Memory B cell (primary cell): ENCODE measurements around the gene TOP2B.

ENCODE experiments used
- ATAC-seq: fragments of 150-1000 bp; cut with Tn5 transposase; 2 replicates; pipeline ENCODE4 v1.10.0; 2021; ENCODE audit warnings: low read depth, mild to moderate bottlenecking, moderate library complexity
- DNase-seq, 2 donors: peaks; one replicate each; pipeline ENCODE4 v3.0.0; 2022; ENCODE audit warnings: low spot score in 2 of 2
- H3K27ac Mint-ChIP-seq: one replicate; pipeline ENCODE4 v1.8.0; 2022; ENCODE audit warnings: mild to moderate bottlenecking, moderate library complexity, mixed read lengths
- H3K27me3 Mint-ChIP-seq: one replicate; pipeline ENCODE4 v1.8.0; 2022; ENCODE audit warnings: mixed read lengths
- H3K36me3 Mint-ChIP-seq: one replicate; pipeline ENCODE4 v1.8.0; 2022; ENCODE audit warnings: mild to moderate bottlenecking, mixed read lengths
- H3K4me1 Mint-ChIP-seq: one replicate; pipeline ENCODE4 v1.8.0; 2022; ENCODE audit warnings: mixed read lengths
- H3K4me3 Mint-ChIP-seq: one replicate; pipeline ENCODE4 v1.8.0; 2022; ENCODE audit warnings: mild to moderate bottlenecking, moderate library complexity, mixed read lengths
- H3K9me3 Mint-ChIP-seq: one replicate; pipeline ENCODE4 v1.8.0; 2022; ENCODE audit warnings: mixed read lengths

The TOP2B gene

DNA sequence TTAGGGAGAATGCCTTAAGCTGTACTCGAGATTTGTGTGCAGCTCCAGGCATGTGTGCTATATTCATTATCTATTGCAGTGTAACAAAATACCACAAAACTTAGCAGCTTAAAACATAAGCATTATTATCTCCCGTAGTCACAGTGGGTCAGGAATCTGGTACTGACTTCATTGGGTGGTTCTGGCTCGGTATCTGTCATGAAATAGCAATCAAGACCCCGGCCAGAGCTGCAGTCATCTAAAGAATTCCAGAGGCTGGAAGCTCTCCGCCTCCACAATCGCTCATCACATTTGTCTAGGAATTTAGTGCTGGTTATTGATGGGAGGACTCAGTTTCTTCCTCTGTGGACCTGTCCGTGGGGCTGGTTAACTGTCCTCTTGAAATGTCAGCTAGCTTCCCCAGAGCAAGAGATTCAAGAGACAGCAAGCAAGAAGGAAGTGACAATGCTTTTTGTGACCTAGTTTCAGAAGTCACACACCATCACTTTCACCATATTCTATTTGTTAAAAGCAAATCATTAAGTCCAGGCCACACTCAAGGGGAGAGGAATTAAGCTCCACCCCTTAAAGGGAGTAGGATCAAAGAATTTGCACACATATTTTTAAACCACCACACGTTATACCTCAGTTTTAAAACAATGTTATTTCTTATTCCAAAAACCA is 76.1 kb downstream of the TOP2B start:
- no peaks in the 10 kb centered on the region for H3K4me1 Mint-ChIP-seq
- DNase-seq (no peak), ATAC-seq (no peak)
- peaks cover 8% of the 10 kb centered on the region for H3K27me3 Mint-ChIP-seq
- H3K9me3 Mint-ChIP-seq, result no peaks in the 10 kb centered on the region
- H3K36me3 Mint-ChIP-seq, result no peaks in the 10 kb centered on the region
- no peak overlapping the region for H3K4me3 Mint-ChIP-seq
- no peak overlapping the region for H3K27ac Mint-ChIP-seq

DNA sequence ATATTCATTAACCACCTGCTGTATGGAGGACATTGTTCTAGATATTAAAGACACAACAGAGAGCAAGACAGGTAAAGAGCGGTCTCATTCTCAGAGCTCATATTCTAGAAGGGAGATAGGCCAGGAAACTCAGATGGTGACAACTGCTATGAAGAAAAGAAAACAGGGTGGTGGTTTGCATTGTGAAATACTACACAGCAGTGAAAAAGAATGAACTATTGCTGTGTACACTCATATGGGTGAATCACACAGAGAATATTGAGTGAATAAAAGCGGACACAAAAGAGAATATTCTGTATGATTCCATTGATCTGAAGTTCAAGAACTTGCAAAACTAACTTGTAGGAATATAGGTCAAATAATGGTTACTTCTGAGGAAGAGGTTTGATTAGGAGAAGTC is 76.7 kb downstream of the TOP2B start:
- ATAC-seq (no peak), DNase-seq (no peak)
- peaks cover 10% of the 10 kb centered on the region for H3K27me3 Mint-ChIP-seq
- no peak overlapping the region for H3K4me3 Mint-ChIP-seq
- no peaks in the 10 kb centered on the region for H3K36me3 Mint-ChIP-seq
- no peak overlapping the region for H3K27ac Mint-ChIP-seq
- no peaks in the 10 kb centered on the region for H3K9me3 Mint-ChIP-seq
- no peaks in the 10 kb centered on the region for H3K4me1 Mint-ChIP-seq

DNA sequence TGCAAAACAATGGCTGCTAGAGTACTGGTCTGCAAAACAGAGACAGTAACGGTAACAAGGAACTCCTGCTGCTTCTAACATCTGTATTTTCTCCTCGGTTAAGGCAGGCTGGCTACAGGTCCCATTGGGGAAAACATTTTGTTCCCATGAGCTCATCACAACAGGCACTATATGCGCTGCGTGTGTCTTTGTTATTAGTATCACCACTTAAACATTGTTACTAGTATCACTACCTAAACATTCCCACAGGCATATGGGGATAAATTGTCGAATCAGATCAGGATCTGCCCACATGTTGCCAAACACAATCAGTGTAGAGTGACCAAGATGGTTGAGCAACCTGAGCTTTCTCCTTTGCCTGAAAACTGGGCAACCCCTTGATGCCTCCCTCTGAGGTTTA is 77.2 kb downstream of the TOP2B start:
- Mint-ChIP-seq H3K4me1 (no peaks in the 10 kb centered on the region), H3K27me3 (peaks cover 13% of the 10 kb centered on the region), H3K9me3 (no peaks in the 10 kb centered on the region), H3K27ac (no peak overlapping the region), H3K4me3 (no peak overlapping the region), H3K36me3 (no peaks in the 10 kb centered on the region)
- DNase-seq (no peak), ATAC-seq (no peak)

DNA sequence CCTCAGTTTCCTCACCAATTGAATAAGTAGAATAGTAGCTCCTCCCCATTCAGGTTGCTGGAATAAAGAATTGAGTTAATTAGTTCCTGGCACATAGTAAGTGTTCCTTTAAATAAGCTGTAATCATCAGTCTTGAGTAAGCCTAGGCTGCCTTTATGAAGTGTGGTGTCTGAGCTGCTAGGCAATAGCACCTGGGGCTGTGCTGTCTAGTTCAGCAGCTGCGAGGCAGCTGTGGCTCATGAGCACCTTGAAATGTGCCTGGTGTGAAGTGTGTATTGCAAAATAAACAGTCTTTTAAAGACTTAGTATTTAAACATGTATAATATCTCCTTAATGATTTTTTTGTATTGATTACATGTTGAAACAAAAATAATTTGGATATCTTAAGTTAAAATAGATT is 77.6 kb downstream of the TOP2B start:
- ATAC-seq, result no peak
- H3K27ac Mint-ChIP-seq, result no peak overlapping the region
- no peak for DNase-seq
- H3K27me3 Mint-ChIP-seq, result peaks cover 14% of the 10 kb centered on the region
- no peaks in the 10 kb centered on the region for H3K9me3 Mint-ChIP-seq
- H3K4me3 Mint-ChIP-seq, result no peak overlapping the region
- H3K4me1 Mint-ChIP-seq, result no peaks in the 10 kb centered on the region
- H3K36me3 Mint-ChIP-seq, result no peaks in the 10 kb centered on the region

DNA sequence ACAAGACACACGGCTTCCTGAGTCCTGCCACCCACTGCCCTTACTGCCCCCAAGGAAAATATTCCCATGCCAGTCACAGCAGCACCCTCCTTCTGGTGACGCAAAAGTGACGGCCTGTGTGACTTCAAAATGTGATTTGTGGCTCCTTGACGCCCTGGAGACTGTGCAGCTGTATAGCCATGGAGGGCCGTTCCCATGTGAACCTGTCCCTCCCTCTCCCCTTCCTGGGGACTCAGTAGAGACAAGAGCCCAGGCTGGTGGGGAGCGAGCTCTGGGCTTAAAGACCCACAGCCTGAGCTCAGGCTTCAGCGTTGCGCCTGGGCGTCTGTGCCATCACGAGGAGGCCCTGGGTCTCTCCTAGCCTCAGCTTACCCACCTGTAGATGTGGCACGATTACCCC is 78.2 kb downstream of the TOP2B start:
- Mint-ChIP-seq H3K4me1 (no peaks in the 10 kb centered on the region), H3K36me3 (no peaks in the 10 kb centered on the region), H3K4me3 (no peak overlapping the region), H3K27me3 (peaks cover 14% of the 10 kb centered on the region), H3K27ac (no peak overlapping the region), H3K9me3 (no peaks in the 10 kb centered on the region)
- no peak for DNase-seq
- ATAC-seq, result no peak

DNA sequence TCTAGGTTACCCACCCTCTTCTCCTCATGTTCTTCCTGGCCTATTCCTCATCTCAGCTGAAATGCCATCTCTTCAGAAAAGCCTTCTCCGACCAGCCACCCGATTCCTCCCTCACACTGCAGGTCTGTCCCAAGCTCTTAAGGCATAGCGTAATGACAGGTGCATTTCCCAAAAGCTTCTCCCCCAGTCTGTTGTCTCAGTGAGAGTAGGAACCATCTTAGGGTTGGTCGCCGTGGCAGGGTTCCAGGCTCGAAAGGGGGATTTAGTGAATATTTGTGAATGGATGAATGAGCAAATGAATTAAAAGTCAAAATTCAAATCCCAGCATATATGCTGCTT is 78.6 kb downstream of the TOP2B start:
- Mint-ChIP-seq H3K27me3 (peaks cover 14% of the 10 kb centered on the region), H3K9me3 (no peaks in the 10 kb centered on the region), H3K27ac (no peak overlapping the region), H3K4me3 (no peak overlapping the region), H3K4me1 (no peaks in the 10 kb centered on the region), H3K36me3 (no peaks in the 10 kb centered on the region)
- ATAC-seq (no peak), DNase-seq (no peak)

DNA sequence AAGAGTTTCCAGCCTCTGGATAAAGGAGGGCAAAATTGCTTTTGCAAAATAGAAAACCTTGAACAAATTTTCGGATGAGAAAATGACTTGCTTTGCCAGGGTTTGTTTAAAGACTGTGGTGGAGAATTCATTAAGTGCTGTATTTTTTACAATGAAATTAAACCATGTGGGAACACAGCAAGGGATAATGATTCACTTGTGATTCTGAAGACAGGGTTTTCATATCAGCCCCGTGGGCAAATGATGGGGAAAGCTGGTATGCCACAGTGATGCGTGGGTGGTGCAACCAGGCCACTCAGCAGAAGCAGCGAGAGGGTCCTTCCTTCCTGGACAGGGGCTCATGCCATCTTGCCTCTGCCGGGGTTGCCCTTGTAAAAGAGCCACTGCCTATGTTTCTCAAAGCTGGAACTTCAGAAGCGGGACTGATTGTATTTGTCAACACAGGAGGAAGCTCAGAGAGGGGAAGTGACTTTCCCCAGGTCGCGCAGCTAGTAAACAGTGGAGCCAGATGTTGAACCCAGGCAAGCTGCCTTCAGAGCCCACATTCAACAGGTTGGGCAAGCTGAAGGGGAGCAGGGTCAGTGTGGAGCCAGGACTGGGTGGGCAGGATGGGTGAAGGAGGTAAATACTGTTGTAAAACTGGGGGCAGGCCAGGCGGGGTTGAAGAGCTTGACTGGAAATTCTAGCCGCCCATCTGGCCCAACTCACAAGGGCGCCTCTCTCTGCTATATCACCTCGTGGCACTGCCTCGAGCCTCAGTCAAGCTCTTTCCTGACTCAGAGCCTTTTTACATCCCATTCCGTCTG is 79.1 kb downstream of the TOP2B start:
- H3K27me3 Mint-ChIP-seq, result peaks cover 14% of the 10 kb centered on the region
- no peak for DNase-seq
- no peaks in the 10 kb centered on the region for H3K4me1 Mint-ChIP-seq
- no peaks in the 10 kb centered on the region for H3K36me3 Mint-ChIP-seq
- ATAC-seq, result no peak
- H3K4me3 Mint-ChIP-seq, result no peak overlapping the region
- no peaks in the 10 kb centered on the region for H3K9me3 Mint-ChIP-seq
- H3K27ac Mint-ChIP-seq, result no peak overlapping the region

DNA sequence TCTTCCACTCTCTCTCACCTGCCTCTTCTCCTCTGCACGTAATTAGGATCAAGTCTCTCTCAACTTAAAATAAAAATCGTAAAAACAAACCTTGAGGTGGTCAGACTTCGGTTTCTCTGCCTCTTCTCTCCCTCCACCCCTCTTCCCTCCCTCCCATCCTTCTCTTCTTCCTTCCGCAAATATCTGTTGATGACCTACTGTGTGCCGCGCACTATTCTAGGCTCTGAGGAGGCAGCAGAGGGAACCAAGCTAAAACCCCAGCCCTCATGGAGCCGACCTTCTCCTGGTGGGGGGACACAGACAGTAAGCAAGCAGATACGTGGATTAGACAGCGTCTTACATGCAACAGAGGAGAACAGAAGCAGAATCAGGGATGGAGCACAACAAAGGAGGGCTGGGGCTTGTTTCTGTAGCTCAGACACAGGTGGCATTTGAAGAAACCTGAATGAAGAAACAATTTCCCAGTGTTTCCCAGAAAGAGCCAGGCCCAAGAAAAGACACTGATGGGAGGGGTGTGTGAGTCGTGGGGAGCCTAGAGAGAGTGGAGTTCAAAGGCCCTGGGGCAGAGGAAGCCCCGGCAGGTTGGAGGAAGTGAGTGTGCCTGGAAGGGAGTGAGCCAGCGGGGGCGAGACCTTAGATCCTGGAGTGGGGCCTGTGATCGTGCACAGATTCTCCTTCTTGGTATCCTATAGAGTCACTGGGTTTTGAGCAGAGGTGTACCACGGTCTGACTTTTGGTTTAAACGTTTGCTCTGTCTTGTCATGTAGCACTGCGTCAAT is 80.5 kb downstream of the TOP2B start:
- Mint-ChIP-seq H3K36me3 (no peaks in the 10 kb centered on the region), H3K27me3 (peaks cover 18% of the 10 kb centered on the region), H3K9me3 (no peaks in the 10 kb centered on the region), H3K4me1 (no peaks in the 10 kb centered on the region), H3K4me3 (no peak overlapping the region), H3K27ac (no peak overlapping the region)
- ATAC-seq (no peak), DNase-seq (no peak)

DNA sequence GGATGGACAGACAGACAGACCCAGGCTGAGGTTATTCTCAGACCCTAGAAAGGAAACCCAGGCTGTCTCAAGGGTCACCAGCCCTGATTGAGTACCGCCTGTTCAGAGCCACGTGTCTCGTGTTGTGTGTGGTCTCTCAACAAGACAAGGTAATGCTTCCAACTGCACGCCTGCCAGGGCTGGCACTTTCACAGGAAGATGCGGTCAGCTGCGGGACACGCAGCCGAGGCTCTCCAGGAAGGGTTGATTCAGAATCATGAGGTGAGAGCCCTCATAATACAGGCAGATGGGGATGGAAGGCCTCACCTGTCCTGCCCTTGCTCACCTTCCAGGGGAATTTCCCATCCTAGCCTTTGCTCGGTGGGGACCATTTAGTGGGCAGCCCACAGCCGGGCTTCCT is 81.4 kb downstream of the TOP2B start:
- ATAC-seq, result no peak
- no peaks in the 10 kb centered on the region for H3K9me3 Mint-ChIP-seq
- H3K27me3 Mint-ChIP-seq, result peaks cover 18% of the 10 kb centered on the region
- no peak for DNase-seq
- no peaks in the 10 kb centered on the region for H3K4me1 Mint-ChIP-seq
- no peak overlapping the region for H3K27ac Mint-ChIP-seq
- no peaks in the 10 kb centered on the region for H3K36me3 Mint-ChIP-seq
- no peak overlapping the region for H3K4me3 Mint-ChIP-seq

DNA sequence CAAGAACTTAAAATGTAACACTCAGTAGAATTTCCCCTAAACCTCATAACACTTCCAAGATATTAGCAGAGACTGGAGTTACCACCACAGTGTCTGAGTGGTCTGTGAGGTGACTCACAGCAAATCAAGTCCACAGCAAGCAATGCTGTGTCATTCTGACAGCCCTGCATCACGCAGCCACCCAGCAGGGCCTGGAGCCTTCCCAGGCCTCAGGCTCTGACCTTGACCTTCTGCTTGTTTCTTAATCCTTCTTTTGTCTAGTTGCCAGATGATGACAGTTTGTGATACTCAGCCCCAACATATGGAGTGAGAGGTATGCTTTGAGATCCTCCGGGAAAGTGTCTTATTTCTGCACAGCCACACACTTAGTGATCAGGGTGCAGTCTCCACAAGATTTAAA is 82.5 kb downstream of the TOP2B start:
- no peaks in the 10 kb centered on the region for H3K4me1 Mint-ChIP-seq
- ATAC-seq, result no peak
- DNase-seq, result no peak
- no peak overlapping the region for H3K4me3 Mint-ChIP-seq
- H3K36me3 Mint-ChIP-seq, result no peaks in the 10 kb centered on the region
- peaks cover 18% of the 10 kb centered on the region for H3K27me3 Mint-ChIP-seq
- H3K9me3 Mint-ChIP-seq, result no peaks in the 10 kb centered on the region
- no peak overlapping the region for H3K27ac Mint-ChIP-seq

DNA sequence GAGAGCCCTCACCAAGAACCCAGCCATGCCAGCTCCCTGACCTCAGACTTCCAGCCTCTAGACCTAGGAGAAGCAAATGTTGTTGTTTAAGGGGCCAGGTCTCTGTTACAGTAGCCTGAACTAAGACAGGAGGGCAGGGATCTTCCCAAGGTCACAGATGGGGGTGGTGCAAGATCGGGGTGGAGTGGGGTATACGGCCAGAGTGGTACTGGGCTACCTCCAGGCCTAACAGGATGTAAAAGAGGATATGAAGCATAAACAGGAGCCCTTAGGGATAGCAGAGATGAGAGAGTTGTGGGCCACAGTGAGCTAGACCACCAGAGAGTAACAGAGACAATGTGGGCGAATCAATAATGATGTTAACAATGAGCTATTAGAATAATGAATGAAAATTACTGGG is 82.9 kb downstream of the TOP2B start:
- no peak for ATAC-seq
- Mint-ChIP-seq H3K4me1 (no peaks in the 10 kb centered on the region), H3K27me3 (peaks cover 21% of the 10 kb centered on the region), H3K36me3 (no peaks in the 10 kb centered on the region), H3K4me3 (no peak overlapping the region), H3K27ac (no peak overlapping the region), H3K9me3 (no peaks in the 10 kb centered on the region)
- DNase-seq, result no peak

DNA sequence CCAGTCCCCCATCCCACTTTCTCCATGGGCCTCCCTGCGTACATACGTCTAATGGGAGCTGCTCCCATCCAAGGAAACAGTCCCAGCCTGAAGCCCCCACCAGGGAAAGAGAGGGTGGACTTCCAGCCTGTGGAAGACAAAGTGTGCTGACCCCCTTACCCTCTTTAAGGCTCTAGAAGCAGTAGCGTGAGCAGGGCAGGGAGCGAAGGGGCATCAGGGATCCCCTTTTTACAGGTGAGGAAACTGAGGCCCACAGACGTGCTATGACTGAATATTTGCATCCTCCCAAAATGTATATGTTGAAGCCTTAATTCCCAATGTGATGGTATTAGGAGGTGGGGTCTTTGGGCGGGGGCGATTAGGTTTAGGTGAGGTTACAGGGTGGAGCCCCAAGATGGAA is 83.4 kb downstream of the TOP2B start:
- Mint-ChIP-seq H3K9me3 (no peaks in the 10 kb centered on the region), H3K4me1 (no peaks in the 10 kb centered on the region), H3K36me3 (no peaks in the 10 kb centered on the region), H3K27me3 (peaks cover 23% of the 10 kb centered on the region), H3K4me3 (no peak overlapping the region), H3K27ac (no peak overlapping the region)
- ATAC-seq (no peak), DNase-seq (no peak)

DNA sequence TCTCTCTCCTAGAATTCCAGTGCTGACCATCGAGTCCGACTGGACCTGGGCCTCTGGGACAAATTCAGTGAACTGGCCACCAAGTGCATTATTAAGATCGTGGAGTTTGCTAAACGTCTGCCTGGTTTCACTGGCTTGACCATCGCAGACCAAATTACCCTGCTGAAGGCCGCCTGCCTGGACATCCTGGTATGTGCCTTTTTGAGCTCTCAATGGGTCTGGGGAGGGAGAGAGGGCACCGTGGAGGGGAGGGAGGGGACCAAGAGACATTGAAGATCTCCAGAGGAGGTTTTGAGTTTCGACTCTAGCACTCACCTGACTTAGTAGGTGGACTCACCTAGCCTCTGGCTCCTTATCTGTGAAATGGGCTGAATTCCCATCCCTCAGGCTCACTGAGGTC is 84.2 kb downstream of the TOP2B start:
- Mint-ChIP-seq H3K27me3 (peaks cover 21% of the 10 kb centered on the region), H3K9me3 (no peaks in the 10 kb centered on the region), H3K4me1 (no peaks in the 10 kb centered on the region), H3K36me3 (no peaks in the 10 kb centered on the region), H3K27ac (no peak overlapping the region), H3K4me3 (no peak overlapping the region)
- ATAC-seq (no peak), DNase-seq (no peak)

DNA sequence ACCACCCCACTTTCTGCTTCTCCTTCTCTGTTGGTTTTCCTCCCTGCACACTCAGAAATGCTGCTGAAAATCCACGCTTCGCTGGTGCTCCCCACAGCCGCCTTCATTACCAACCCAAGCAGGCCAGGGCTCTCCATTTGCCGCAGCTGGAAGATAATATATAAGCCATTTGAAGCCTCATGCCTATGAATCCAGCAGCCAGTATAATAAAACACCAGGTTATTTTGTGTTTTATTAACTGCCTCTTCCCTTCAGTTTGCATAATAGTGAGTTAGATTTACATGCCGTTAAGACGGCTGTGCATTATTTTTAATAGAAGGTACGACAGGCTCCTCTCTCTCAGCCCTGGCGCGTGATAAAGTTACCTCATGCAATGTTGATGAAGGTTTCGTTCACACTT is 86.6 kb downstream of the TOP2B start:
- Mint-ChIP-seq H3K4me1 (no peaks in the 10 kb centered on the region), H3K9me3 (no peaks in the 10 kb centered on the region), H3K4me3 (no peak overlapping the region), H3K27ac (no peak overlapping the region), H3K36me3 (no peaks in the 10 kb centered on the region), H3K27me3 (peaks cover 14% of the 10 kb centered on the region)
- DNase-seq (no peak), ATAC-seq (no peak)
